Measurements from ENCODE around the gene APEX2. TPM values are rescaled to one million over a fixed set of nuclear protein-coding genes. Genes with fewer than 3 reads are reported as not detected.
"Not testable (repeated sequence)": the region's sequence is repeated elsewhere in the genome, so short reads cannot be mapped to it uniquely, and the experiment has no call there.

APEX2 gene
- total RNA-seq, 2 donors from 2014 or later: 33.2 to 40.4 TPM

DNA sequence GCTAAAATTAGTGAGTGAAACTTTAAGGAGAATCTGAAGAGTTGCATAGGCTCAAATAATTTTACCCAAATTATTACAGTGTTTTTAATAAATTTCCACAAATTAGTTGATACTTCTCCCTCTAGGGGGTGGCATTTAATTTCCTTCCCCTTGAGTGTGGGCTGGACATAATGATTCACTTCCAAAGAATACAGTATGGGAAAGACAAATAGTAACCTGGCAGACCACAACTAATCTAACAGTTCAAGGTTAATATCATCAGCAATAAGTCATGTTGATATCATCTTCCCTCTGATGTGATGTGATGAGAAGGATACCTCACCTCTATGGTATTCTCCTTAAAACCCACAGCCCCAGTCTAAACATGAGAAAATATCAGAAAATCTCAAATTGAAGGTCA, 21.7 kb upstream of the APEX2 start:
- no peaks in the 10 kb centered on the region for H3K36me3 Mint-ChIP-seq (ENCODE audit: low read depth)

DNA sequence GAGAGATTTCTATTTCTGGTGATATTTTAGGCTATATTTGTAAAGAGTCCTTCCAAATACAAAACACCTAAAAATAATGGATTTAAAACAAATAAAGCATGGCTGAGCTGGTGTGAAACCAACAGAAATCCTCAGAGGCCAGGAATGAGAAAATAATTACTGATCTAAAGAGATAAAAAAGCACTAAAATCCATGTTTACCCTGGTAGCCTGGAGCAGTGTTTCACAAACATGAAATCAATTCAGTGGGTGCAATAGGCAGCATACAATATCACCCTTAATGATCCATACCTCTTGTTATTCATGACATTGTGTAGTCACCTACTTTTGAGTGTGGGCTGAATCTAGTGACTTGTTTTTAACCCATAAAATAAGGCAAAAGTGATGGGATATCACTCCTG, 20.7 kb upstream of the APEX2 start:
- Histone ChIP-seq H3K4me1 (ENCODE audit: control insufficient read depth, insufficient read depth, low read length) (no peaks in the 10 kb centered on the region), H3K36me3 (ENCODE audit: control insufficient read depth, insufficient read depth, low read length) (no peaks in the 10 kb centered on the region), H3K9ac (ENCODE audit: extremely low read depth, low read length, poor library complexity, severe bottlenecking) (no peak overlapping the region), H3K4me3 (ENCODE audit: low read length) (no peak overlapping the region), H3K27ac (ENCODE audit: low read depth, low read length) (no peak overlapping the region), H3K9me3 (ENCODE audit: control insufficient read depth, low read length) (peaks cover 7% of the 10 kb centered on the region), H3K27me3 (ENCODE audit: control insufficient read depth, insufficient read depth, low read length, poor library complexity, severe bottlenecking) (no peaks in the 10 kb centered on the region)
- H3K36me3 Mint-ChIP-seq (ENCODE audit: low read depth): no peaks in the 10 kb centered on the region
- peaks cover 3% of the 10 kb centered on the region for H3K4me1 Mint-ChIP-seq
- H3K9me3 Mint-ChIP-seq: peaks cover 46% of the 10 kb centered on the region
- no peak overlapping the region for H3K4me3 Mint-ChIP-seq
- TF ChIP-seq, protein P1, sequence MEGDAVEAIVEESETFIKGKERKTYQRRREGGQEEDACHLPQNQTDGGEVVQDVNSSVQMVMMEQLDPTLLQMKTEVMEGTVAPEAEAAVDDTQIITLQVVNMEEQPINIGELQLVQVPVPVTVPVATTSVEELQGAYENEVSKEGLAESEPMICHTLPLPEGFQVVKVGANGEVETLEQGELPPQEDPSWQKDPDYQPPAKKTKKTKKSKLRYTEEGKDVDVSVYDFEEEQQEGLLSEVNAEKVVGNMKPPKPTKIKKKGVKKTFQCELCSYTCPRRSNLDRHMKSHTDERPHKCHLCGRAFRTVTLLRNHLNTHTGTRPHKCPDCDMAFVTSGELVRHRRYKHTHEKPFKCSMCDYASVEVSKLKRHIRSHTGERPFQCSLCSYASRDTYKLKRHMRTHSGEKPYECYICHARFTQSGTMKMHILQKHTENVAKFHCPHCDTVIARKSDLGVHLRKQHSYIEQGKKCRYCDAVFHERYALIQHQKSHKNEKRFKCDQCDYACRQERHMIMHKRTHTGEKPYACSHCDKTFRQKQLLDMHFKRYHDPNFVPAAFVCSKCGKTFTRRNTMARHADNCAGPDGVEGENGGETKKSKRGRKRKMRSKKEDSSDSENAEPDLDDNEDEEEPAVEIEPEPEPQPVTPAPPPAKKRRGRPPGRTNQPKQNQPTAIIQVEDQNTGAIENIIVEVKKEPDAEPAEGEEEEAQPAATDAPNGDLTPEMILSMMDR (conservative IDR thresholded peaks at IDR 0.05): no peak
- no peak overlapping the region for H3K27ac Mint-ChIP-seq
- no peak for DNase-seq
- H3K27me3 Mint-ChIP-seq (ENCODE audit: insufficient read depth): no peaks in the 10 kb centered on the region

More for the DNA sequence above, 21.7 kb upstream of the APEX2 start:
- H3K27me3 Mint-ChIP-seq (ENCODE audit: insufficient read depth): no peaks in the 10 kb centered on the region
- no peak overlapping the region for H3K9ac ChIP-seq (ENCODE audit: extremely low read depth, low read length, poor library complexity, severe bottlenecking)
- H3K9me3 Mint-ChIP-seq: peaks cover 46% of the 10 kb centered on the region
- TF ChIP-seq, protein P1 (conservative IDR thresholded peaks at IDR 0.05): no peak
- no peaks in the 10 kb centered on the region for H3K4me1 ChIP-seq (ENCODE audit: control insufficient read depth, insufficient read depth, low read length)
- H3K9me3 ChIP-seq (ENCODE audit: control insufficient read depth, low read length): peaks cover 4% of the 10 kb centered on the region
- H3K4me1 Mint-ChIP-seq: peaks cover 3% of the 10 kb centered on the region
- no peaks in the 10 kb centered on the region for H3K36me3 ChIP-seq (ENCODE audit: control insufficient read depth, insufficient read depth, low read length)
- no peak overlapping the region for H3K27ac Mint-ChIP-seq
- H3K27me3 ChIP-seq (ENCODE audit: control insufficient read depth, insufficient read depth, low read length, poor library complexity, severe bottlenecking): no peaks in the 10 kb centered on the region
- no peak for DNase-seq
- H3K4me3 ChIP-seq (ENCODE audit: low read length): no peak overlapping the region
- H3K4me3 Mint-ChIP-seq: no peak overlapping the region
- no peak overlapping the region for H3K27ac ChIP-seq (ENCODE audit: low read depth, low read length)

DNA sequence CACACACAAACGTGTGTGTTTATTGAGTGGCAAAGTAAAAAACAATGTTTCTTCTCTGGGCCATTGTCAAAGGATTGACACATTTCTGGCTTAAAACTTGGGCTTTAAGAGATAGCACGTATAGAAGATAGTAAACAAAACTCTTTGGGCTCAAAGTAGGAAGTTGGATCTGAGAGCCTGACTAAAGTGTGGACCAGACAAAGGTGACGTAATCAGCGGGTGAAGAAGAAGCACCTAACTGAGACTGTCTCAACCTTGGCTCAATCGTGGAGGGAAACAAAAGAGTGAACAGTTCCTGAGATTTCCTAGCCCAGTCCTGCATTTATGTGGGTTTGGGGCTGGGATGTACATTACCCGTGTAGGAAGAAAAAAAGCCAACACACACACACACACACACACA, 19.8 kb upstream of the APEX2 start:
- TF ChIP-seq, protein P1 (conservative IDR thresholded peaks at IDR 0.05): no peak
- peaks cover 47% of the 10 kb centered on the region for H3K9me3 Mint-ChIP-seq
- no peak for DNase-seq
- 90 to 100% methylated on average over 1 to 4 of the region's 6 CpGs for WGBS, 2 experiments (ENCODE audit: insufficient coverage in 1 of 2, insufficient read length in 1 of 2)
- H3K4me3 ChIP-seq (ENCODE audit: low read length): no peak overlapping the region
- no peak overlapping the region for H3K4me3 Mint-ChIP-seq
- no peaks in the 10 kb centered on the region for H3K27me3 ChIP-seq (ENCODE audit: control insufficient read depth, insufficient read depth, low read length, poor library complexity, severe bottlenecking)
- no peaks in the 10 kb centered on the region for H3K36me3 ChIP-seq (ENCODE audit: control insufficient read depth, insufficient read depth, low read length)
- H3K27me3 Mint-ChIP-seq (ENCODE audit: insufficient read depth): no peaks in the 10 kb centered on the region
- no peaks in the 10 kb centered on the region for H3K36me3 Mint-ChIP-seq (ENCODE audit: low read depth)
- H3K9me3 ChIP-seq (ENCODE audit: control insufficient read depth, low read length): peaks cover 7% of the 10 kb centered on the region
- H3K4me1 Mint-ChIP-seq: peaks cover 3% of the 10 kb centered on the region
- H3K4me1 ChIP-seq (ENCODE audit: control insufficient read depth, insufficient read depth, low read length): no peaks in the 10 kb centered on the region
- no peak overlapping the region for H3K27ac Mint-ChIP-seq
- no peak overlapping the region for H3K9ac ChIP-seq (ENCODE audit: extremely low read depth, low read length, poor library complexity, severe bottlenecking)
- no peak overlapping the region for H3K27ac ChIP-seq (ENCODE audit: low read depth, low read length)

DNA sequence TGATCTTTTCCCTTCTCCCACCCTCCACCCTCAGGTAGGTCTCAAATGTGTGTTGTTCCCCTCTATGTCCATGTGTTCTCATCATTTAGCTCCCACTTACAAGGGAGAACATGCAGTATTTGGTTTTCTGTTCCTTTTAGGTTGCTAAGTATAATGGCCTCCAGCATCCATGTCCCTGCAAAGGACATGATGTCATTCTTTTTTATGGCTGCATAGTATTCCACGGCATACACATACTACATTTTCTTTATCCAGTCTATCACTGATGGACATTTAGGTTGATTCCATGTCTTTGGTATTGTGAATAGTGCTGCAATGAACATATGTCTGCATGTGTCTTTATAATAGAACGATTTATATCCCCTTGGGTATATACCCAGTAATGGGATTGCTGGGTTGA, 16.9 kb upstream of the APEX2 start:
- H3K4me1 ChIP-seq (ENCODE audit: control insufficient read depth, insufficient read depth, low read length); DNase-seq; H3K27ac Mint-ChIP-seq; H3K4me1 Mint-ChIP-seq; H3K27me3 Mint-ChIP-seq (ENCODE audit: insufficient read depth); H3K4me3 Mint-ChIP-seq; H3K9me3 ChIP-seq (ENCODE audit: control insufficient read depth, low read length); H3K36me3 ChIP-seq (ENCODE audit: control insufficient read depth, insufficient read depth, low read length); H3K36me3 Mint-ChIP-seq (ENCODE audit: low read depth); H3K9ac ChIP-seq (ENCODE audit: extremely low read depth, low read length, poor library complexity, severe bottlenecking); H3K4me3 ChIP-seq (ENCODE audit: low read length); H3K27ac ChIP-seq (ENCODE audit: low read depth, low read length); H3K27me3 ChIP-seq (ENCODE audit: control insufficient read depth, insufficient read depth, low read length, poor library complexity, severe bottlenecking): not testable (repeated sequence)
- WGBS, 2 experiments (ENCODE audit: insufficient coverage in 1 of 2, insufficient read length in 1 of 2): 100% methylated on average over 2 of the region's 2 CpGs; no CpG with 5 or more reads in 1 of the 2 experiments
- H3K9me3 Mint-ChIP-seq: peaks cover 46% of the 10 kb centered on the region

All from endodermal cell (in vitro differentiated cells).